ENCODE results near the gene LAMA5.

Gene LAMA5

GRCh38 chr20:62311832-62312661, 55.1 kb downstream of the LAMA5 start:
- no peak for DNase-seq

DNA sequence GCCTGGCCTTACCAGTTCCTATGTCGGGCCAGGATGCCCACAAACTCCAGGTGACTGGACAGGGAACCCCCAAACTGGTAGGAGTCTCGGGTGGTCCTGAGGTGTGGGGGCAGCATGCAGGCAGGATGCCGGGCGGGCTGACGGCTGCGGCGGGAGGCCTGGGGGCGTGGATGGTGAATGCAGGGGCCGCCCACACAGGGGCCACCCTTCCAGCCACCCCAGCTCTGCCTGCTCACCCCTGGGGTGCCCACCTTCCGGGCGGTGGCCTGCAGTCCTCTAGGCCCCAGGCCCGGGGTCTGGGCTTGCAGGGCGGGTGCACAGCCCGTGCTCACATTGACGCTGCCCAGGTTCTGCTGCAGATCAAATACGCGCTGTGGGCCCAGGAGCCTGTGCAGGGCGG, 56.0 kb downstream of the LAMA5 start:
- no peak for DNase-seq

DNA sequence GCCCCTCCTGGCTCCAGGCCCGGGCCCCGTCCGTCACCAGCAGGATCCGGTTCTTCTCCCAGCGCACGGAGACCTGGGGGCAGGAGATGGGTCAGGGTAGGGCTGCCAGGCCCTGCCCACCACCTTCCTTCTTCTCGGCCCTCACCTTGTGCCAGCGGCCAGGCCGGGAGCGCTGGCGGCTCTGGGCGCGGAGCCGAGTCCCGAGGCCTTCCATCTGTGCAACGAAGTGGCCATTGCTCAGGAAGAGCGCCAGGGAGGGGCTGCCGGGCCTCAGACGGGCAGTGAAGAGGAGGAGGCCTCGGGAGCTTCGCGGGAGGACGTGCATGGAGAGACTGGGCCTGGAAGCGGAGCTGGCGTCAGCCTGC, 56.4 kb downstream of the LAMA5 start:
- no peak for DNase-seq

DNA sequence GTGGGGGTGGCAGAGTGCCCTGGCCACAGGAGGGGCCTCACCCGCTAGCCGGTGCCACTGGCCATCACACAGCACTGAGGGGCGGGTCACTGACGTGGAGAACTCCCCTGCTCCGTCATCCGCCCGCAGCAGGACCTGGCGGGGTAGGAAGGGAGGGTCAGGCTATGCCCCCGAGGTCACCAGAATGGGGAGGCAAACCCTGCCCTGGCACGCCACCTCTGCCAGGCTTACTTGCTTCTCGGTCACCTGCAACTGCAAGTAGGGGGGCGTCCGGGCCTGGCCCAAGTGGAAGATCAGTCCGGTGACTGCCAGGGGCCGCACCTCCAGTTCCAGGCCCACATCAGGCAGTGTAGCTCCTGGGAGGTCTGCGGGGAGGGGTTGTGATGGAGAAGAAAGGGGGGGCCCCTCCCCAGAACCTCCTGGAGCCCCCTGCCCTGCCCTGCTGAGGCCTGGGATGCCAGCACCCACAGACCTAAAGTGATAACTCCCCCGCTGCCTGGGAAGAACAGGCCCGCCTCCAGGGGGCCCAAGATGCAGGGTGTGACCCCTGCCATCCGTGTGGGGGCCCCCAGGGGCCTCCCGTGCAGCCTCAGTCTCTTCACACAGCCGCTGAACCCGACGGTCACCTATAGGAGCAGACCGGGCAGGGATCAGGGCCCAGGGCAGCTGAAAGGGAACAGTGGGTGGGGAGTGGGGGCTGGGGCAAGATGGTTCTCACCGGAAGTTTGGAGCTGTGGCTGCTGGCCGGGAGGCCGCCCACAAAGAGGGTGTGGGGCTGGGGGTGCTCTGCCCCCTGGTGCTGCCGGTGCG, 57.0 kb downstream of the LAMA5 start:
- DNase-seq, result no peak

GRCh38 chr20:62309198-62309944, 57.7 kb downstream of the LAMA5 start:
- DNase-seq, result no peak

DNA sequence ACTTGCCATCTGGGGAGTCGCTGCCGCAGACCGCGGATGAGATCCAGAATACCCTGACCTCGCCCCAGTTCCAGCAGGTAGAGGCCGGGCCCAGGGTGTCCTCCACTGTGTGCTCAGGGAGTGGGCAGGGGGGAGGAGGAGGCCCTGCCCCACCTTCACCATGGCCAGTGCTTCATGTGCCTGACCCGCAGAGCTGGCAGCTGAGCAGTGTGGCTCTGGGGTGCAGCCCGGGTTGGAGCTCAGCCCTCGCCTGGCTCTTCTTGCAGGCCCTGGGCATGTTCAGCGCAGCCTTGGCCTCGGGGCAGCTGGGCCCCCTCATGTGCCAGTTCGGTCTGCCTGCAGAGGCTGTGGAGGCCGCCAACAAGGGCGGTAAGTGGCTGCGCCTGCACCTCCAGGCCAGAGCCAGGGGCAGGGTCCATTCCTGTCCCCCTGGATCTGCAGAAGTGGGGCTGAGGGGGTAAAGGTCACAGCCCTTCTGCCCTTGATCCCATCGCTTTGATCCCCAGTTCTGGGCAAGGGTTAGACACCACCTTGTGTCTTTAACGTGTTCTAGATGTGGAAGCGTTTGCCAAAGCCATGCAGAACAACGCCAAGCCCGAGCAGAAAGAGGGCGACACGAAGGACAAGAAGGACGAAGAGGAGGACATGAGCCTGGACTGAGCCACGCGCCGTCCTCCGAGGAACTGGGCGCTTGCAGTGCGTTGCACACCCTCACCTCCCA, 58.9 kb downstream of the LAMA5 start:
- no peak for DNase-seq

- DNase-seq, result no peak
Measured at GRCh38 chr20:62307226-62308101, 59.6 kb downstream of the LAMA5 start.

- DNase-seq, result no peak
Measured at GRCh38 chr20:62306414-62307187, 60.5 kb downstream of the LAMA5 start.

DNA sequence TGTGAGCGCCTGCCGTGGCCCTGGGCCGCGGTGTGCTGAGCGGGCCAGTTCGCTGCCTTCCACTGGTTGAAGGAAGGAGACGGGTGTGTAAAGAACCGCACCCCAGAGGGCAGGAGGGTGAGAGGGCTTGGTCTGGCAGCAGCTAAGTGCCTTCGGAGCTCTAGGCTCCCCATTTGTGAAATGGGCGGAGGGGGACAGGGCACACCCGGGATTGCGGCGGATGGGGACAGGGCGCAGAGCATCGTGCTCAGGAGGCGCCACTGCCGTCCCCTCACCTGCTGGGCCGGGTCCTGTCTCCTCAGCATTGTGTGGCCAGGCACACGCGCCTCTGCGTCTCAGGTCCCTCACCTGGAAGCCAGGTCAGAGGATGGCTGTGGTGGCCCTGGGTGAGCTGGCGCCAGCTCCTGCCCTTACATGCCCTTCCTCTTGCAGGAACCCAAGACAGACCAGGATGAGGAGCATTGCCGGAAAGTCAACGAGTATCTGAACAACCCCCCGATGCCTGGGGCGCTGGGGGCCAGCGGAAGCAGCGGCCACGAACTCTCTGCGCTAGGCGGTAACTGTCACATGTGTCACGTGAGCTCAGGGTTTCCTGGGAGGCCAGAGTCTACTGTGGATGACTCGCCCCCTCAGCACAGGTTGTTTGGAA, 61.2 kb downstream of the LAMA5 start:
- no peak for DNase-seq

DNA sequence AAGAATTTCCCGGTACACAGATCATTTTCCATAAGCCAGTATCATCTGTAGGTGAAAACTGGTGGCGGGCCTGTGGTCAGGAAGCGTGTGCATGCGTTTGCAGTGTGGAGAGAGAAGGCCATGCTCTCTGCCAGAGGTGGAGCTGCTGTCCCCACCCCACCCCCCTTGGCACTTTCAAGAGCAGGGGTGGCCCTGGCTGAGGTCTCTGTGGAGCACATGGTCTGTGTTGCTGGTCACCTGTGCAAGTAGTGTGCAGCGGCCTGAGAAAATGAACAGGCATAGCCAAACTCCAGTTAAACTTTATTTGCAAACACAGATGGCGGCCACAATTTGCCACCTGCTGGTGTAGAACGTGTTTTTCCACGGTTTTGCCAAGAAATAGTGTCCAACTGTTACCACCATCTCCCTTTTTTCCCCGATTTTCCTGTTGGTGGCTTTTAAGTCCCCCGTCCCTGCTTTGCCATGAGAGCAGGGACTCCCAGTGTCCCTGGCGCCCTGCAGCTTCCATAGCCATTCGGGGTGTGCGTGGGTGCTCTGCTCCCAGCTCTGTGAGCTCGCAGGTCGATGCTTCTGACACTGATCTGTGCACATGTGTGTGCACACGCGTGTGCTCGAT, 61.9 kb downstream of the LAMA5 start:
- no peak for DNase-seq

- no peak for DNase-seq
Measured at GRCh38 chr20:62304331-62305148, 62.6 kb downstream of the LAMA5 start.

DNA sequence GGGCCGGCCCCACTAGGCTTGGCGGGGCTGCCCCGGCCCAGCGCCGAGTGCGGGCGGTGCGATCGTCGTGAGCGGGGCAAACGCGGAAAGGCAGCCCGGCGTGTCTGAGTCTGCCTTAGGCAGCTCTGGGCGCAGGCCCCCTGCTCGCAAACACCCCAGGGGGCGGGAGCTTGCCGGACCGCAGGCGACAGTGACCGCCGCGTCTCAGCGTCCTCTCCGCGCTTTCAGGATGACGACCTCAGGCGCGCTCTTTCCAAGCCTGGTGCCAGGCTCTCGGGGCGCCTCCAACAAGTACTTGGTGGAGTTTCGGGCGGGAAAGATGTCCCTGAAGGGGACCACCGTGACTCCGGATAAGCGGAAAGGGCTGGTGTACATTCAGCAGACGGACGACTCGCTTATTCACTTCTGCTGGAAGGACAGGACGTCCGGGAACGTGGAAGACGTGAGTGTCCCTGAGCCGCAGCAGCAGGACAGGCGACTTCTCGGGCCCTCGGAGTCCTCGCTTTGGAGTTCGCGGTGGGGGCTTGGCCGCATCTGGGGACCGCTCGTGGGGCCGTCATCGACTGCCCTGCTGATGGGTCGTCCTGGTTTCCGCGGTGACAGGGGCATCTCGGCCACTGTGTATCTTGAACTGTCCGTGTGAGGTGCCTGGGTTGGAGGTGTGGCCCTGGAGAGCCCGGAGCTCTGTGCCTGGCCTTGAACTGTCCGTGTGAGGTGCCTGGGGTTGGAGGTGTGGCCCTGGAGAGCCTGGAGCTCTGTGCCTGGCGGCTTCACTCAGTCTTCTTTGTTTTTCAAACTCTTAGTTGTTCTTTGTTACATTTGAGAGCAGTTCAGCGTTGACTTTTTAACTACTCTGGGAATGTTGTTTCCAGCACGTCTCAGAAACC, 63.5 kb downstream of the LAMA5 start:
- DNase-seq, result no peak

- DNase-seq, result no peak
Measured at GRCh38 chr20:62303062-62303339, 64.1 kb downstream of the LAMA5 start.

DNA sequence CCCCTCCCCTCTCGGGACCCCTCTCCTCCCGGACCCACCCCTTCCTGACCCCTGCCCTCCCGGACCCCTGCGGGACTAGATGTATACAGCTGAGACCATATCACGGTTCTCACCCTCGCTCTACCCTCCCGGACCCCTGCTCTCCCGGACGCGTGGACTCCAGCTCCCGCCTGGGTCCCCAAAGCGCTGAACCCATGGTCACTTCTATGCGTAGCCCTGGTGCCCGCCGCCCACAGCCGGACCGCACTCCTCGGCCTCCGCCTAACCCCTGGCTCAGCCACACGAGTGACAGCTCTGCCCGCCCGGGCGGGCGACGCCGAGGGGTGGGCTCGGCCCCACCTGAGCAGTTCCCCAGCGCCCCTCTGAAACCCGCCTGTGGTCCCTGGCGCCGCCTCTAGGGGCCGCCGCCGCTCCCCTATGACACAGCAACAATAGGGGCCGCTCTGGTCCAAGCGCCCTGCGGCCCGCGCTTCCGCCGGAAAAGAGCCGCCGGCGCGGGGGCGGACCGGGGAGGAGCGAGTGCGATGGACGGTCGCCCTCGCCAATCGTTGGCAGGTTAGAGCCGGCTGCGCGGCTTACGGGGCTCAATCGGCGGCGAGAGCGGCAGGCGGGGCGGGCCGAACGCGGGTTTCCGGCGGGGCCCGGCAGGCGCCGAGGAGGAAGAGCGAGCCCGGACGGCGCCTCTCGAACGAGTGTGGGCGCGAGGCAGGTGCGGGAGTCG, 64.6 kb downstream of the LAMA5 start, which contains the start of gene ADRM1:
Gene ADRM1 (plus strand): TSS at position 657 of the 721 bp plus-strand sequence. CDS start 572 bp downstream, outside the sequence.
- peak; percentile 95 to 97 for DNase-seq

DNA sequence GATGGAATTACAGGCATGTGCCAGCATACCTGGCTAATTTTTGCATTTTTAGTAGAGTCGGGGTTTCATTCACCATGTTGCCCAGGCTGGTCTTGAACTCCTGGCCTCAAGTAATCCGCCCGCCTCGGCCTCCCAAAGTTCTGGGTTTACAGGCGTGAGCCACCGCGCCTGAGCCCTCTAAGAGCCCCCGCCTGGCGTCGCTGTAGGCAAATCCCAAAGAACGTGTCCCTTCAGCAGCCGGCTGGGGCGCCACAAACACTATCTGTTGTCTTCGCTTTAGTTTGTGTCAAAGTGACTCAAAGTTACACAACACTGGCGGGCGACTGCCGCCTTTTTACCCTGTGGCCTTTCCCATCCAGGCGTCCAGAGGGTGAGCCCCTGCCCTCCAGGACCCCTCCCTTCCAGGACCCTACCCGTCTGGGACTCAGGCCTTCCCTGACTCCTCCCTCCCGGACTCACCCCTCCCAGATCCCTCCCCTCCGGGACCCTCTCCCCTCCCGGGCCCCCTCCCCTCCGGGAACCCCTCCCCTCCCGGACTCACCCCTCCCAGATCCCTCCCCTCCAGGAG, 65.3 kb downstream of the LAMA5 start:
- DNase-seq, result peak; percentile 88 to 89

DNA sequence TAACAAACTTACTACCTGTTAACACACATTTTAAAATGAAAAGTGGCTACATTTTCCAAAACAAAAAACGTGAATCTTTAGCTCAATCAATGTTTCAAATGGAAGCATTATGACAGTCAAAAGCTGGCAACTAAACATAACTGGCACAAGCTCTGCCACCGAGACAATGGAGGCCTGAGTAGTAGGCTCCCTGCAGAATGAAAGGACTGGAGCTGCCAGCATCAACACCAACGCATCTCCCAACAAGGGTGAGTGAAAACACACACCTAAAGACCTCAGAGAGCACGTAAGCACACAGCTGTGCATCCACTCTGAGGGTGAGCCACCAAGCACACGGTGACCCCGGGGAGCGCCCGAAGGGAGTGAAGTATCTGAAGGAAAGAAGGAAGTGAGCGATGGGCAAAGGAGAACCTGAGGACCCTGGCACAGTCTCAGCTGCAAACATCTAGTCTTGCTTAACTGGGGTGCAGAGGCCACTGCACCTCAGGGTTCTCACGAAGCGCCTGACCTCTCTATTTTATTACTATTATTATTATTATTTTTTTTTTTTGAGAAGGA, 65.9 kb downstream of the LAMA5 start:
- no peak for DNase-seq

DNA sequence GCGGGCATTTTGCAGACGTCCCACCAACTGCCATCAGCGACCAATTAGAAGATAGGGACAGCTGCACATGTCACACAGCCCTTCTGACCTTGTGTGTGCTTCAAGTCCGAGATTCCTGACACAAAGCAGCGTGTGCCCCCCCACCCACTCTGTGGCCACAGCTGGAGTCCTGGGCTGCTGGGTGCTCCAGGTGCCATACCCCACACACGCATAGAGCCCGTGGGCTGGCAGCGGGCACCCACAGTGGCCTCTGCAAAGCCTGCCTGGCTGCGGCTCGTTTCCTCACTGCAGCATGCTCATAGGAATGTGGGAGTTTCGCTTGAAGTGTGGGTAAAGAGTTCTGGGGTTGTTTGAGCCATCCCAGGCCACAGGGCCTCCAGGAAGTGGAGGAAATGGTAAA, 66.8 kb downstream of the LAMA5 start:
- no peak for DNase-seq

All from CD4-positive, alpha-beta T cell treated with Interferon alpha-2 for 1 hour (primary cell).